Activated CD4-positive, CD25-positive, alpha-beta regulatory T cell treated with anti-CD3 and anti-CD28 coated beads, Interleukin-2, amount 50 U/mL, for 72 hours (primary cell): Measurements from ENCODE around the gene DAPK3.
"Not testable (repeated sequence)": the region's sequence is repeated elsewhere in the genome, so short reads cannot be mapped to it uniquely, and the experiment has no call there.

Experiments used
- DNase-seq: peaks from one replicate; pipeline ENCODE4 v3.0.0; 2021

Gene DAPK3

DNA sequence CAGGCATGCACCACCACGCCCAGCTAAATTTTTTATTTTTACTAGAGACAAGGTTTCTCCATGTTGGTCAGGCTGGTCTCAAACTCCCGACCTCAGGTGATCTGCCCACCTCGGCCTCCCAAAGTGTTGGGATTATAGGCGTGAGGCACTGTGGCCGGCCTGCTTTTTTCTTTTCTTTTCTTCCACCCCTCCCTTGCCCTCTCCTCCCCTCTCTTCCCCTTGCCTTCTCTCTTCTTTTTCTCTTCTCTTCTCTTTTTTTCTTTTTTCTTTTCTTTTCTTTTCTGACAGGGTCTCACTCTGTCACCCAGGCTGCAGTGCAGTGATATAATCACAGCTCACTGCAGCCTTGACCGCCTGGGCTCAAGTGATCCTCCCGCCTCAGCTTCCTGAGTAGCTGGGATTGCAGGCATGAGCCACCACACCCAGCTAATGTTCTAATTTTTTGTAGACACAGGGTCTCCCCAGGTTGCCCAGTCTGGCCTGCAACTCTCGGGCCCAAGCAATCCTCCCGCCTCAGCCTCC lies 18.1 kb downstream of the DAPK3 start:
- not testable (repeated sequence) for DNase-seq

DNA sequence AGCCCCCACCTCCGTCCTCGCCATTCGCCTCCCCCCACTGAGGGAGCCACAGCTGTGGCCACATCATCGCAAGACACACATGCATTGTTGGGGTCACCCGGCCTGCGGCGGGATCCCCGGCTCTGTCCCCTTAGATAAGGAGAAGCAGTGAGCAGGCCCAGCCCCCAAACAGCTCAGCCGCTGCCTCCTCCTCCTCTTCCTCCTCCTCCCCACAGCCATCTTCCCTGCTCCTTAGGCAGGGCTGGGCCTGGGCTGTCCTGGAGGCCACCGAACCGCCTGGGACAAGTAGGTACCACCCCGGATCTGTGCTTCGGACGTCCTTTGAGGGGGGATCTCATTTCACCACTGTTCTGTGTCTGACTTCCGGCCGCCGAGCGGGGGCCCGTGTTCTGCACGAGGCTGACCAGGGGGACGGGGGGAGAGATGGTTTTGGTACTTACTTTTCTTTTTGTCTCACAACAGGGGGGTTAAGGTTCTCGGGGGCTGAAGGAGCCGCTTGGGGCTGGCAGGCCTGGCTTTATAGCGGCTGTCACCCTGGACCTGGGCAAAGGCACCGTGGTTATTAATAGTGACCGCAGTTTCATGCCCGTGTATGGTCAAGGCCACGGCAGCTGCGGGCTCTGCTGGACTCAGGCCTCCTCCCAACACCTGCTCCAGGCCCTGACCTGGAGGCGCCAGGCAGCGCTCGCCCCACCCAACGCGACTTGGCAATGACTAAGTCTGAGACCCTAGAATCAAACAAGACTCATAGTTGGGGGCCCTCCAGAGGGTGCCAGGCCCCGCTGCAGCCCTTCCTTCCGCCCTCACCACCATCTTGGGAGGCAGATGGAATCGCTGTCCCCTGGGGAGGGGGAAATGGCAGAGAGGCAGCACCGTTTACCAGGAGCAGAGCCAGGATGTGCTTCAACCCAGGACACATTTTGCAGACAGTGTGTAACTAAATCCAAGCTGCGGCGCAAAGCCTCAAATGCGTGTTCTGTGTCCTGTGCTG lies 19.7 kb downstream of the DAPK3 start:
- no peak for DNase-seq

DNA sequence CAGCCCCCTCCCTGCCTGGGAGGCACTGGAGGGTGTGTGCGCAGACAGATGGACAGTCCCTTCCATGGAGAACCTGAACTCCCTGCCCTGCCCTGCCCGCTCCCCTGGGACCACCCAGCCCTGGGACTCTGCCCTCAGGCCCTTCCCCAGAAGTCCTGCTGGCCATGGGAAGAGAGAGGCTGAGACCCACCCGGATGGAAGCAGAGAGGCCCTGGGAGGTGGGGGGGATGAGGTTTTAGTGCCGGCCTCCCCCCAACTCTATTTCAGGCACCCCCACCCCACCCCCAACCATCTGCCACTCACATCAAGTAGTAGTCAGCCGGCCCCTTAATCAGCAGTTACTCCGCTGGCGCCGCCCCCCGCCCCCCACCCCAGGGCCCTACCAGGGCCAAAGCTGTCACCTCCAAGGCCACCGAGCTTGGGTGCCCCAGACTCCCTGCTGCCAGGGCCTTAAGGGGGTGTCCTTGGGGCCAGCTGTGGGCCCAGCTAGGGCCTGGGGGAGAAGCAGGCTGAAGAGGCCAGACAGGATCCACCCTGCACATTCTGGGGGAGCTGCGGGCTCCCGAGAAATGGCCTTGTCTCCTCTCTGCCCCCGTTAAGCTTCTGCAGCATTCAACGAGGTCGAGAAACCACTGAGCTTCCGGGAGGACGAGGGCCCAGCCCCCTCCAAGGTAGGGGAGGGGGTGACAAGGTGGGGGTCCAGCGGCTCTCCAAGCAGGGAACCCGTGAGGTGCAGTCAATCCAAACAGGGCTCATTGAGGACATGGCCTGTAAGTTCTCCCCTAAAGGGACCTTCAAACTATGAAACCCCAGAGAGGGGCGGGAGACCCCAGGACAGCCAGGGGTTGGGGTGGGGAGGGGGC lies 20.7 kb downstream of the DAPK3 start:
- DNase-seq, result no peak

DNA sequence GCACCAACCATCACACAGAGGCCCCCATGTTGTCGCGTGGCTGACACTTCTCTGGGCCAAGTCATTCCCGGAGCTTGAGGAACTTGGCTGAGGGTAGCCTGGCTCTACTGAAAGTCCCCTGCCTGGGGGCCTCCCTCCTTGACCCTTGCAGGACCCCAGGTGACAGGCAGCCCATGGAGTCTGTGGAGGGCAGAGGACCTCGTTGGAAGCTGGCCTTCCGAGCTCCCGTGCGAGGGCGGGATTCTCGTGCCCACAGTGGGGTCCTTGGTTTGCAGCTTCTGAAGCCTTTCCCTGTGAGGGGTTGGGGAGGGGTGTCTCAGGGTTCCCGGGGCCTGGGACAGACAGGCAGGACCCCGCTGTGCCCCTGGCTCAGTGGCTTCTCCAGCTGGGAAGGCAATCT lies 21.6 kb downstream of the DAPK3 start:
- DNase-seq, result no peak

DNA sequence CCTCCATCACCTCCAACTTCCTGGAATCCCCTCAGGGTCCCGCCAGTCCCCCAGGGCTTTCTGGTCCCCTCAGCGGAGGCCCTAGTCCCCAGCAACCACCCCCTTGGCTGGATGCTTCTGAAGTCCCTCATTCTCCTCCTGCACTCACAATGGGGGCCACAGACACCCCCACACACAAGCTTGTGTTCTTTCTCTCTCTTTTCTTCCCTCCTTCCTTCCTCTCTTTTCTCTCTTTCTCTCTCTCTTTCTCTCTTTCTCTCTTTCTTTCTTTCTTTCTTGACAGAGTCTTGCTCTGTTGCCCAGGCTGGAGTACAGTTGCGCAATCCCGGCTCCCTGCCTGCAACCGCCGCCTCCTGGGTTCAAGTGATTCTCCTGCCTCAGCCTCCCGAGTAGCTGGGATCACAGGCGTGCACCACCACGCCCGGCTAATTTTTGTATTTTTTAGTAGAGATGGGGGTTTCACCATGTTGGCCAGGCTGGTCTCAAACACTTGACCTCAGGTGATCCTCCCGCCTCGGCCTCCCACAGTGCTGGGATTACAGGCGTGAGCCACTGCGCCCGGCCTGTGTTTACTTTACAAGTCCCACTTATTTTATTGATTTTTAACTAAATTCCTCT lies 23.5 kb downstream of the DAPK3 start:
- DNase-seq, result not testable (repeated sequence)

DNA sequence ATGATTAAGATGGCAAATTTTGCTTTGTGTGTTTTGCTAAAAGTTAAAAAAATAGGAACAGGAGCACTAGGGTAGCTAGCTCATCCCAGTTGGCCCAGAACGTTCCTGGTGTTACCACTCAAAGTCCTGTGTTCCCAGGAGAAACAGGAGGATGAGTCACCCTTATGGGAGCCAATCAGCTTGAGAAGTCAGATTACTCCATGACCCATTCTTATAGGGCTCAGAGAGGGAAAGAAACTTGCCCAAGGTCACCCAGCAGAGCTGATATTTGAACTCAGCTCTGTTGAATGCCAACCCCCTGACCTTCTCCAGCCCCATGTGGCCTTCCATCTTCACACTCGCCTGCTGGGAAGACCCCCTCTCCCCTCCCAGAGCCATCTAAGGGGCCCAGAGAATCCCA lies 25.1 kb downstream of the DAPK3 start:
- no peak for DNase-seq

DNA sequence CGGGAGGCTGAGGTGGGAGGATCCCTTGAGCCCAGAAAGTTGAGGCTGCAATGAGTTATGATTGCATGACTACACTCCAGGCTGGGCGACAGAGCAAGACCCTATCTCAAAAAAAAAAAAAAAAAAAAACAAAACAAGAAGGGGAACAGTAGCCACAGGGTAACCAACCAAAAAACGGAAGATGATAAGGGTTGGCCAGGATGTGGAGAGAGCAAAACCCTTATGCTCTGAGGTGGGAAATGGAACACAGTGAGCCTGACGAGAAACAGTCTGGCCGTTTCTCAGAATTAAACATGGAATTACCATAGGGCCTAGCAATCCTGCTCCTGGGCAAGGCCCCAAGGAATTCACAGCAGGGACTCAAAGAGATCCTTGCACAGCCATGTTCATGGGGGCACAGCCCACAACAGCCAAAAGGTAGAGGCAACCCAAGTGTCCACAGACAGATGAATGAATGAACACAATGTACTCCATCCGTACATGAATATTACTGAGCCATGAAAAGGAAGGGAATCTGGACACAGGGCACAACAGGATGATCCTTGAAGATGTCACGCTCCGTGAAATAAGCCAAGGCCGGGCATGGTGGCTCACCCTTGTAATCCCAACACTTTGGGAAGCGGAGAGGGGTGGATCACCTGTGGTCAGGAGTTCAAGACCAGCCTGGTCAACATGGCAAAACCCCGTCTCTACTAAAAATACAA lies 26.7 kb downstream of the DAPK3 start:
- no peak for DNase-seq

DNA sequence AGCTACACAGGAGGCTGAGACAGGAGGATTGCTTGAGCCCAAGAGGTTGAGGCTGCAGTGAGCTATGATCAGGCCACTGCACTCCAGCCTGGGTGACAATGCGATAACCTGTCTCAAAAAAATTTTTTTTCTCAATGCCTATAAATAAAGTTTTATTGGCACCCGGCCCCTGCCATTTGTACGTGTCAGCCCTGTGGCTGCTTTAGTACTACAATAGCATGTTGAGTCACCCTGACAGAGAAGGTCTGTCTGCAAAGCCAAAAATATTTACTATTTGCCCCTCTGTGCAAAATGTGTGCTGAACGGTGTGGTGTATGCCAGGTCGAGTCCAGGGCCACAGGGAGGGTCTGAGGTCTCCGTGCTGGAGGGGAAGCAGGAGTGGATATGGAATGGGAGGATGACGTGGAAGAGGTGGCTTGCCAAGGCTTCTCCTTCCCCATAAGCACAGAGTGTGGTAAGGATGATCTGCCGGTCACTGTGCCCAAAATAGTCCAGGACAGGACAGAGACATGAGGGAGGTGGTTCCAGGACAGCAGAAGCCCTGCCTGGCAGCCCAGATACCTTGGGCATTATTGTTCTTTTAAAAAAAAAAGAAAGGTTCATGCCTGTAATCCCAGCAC lies 28.0 kb downstream of the DAPK3 start:
- DNase-seq, result no peak

DNA sequence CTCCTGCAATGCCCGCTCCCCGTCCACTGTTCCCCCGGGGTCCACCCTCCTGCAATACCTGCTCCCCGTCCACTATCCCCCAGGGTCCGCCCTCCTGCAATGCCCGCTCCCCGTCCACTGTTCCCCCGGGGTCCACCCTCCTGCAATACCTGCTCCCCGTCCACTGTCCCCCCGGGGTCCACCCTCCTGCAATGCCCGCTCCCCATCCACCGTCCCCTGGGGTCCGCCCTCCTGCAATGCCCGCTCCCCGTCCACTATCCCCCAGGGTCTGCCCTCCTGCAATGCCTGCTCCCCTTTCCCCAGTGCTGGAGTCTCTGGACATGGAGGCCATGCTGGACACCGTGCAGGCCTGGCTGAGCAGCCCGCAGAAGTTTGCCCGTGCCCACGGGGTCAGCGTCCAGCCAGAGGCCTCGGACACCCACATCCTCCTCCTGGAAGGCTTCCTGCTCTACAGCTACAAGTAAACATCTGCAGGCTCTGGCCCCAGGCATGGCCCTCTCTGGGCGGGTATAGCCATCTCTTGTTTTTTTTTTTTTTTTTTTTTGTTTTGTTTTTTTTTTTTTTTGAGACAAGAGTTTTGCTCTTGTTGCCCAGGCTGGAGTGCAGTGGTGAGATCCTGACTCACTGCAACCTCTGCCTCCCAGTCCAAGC lies 32.5 kb downstream of the DAPK3 start:
- not testable (repeated sequence) for DNase-seq

DNA sequence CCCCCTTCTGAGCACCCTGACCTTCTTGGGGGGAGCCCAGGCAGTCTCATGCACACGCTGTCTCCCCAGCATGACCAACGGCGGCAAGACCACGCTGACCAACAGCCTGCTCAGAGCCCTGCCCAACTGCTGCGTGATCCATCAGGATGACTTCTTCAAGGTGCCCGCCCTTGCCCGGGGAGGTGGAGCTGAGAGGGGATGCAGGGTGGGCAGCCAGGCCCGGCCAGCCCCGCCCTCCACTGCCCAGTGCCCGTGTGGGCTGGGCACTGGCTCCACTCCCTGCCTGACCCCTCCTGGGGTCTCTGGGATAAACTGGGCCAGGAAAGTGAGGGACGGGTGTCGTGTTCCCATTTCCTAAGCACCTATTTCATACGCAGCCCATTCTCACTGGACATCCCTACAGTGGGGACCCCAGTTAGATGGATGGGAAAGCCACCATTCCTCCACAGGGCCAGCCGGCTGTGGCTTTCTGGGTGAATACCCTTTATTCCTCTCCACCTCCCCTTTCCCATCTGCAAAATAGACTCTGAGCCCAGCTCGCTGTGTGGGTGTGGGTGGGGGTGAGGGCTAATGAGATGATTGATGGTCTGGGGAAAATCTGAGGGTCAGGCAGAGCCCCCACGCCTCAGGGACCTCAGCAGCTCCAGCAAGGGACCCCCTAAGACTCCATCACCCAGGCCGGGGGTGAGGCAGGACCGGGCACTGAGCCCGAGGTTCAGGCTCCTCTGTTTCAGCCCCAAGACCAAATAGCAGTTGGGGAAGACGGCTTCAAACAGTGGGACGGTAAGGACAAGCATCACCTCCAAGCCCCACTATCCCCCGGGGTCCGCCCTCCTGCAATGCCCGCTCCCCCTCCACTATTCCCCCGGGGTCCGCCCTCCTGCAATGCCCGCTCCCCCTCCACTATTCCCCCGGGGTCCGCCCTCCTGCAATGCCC lies 34.1 kb downstream of the DAPK3 start:
- no peak for DNase-seq

DNA sequence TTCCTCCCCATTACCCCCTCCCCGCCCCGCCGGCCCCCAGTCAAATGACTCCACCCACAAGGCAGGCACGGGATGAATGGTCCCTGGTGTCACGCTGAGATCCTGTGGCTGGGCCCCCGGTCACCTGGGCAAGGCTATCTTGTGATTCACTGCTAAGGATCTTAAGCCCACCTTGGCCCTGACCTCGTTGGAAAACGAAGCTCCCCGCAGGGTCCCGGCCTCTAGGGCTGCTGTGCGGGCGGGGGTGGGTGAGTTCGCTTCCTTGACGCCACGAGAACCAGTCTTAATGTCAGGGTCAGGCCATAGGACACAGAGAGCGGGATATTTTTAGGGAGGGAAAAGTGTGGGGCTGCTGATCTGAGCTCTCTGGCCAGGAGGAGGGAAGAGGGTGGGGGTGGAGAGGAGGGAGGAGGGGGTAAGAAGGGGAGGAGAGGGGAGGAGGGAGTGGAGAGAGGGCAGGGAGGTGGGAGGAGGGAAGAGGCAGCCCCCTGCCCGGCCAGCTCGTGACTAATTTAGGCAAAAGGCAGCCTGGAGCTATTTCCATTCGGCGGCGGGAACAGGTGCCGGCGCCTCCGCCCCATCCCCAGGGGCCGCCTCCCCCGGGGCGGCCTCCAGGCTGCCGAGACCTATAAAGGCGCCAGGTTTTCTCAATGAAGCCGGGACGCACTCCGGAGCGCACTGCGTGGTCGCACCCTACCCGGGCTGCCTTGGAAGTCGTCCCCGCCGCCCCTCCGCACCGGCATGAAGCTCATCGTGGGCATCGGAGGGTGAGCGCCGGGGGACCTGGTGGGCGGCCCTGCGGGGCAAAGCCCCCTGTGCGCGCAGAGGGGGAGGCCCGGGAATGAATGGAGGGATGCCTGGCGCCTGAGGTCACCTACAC lies 37.7 kb downstream of the DAPK3 start, which contains the start of gene NMRK2:
TSS of gene NMRK2 (plus strand) at position 139 of the 880 bp plus-strand sequence. CDS start at position 742, 603 bp downstream.
- DNase-seq, result no peak

DNA sequence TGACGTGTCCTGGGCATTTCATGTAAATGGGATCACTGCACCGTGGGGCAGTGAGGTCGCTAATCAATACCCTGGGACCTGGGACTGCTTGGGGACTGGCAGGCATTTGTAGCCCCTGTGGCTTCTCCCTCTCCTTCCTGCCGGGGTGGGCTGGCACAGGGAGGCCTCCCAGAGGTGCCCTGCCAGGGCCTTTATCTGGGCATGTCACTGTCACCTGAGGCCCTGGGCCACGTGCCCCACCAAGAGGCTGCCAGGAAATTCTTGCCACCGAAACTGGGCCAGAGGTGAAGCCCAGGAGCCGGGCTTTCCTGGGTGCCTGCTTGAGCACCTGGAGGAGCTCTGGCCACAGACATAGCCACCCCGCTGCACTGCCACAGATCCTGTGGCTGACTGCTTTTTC lies 39.9 kb downstream of the DAPK3 start:
- no peak for DNase-seq

DNA sequence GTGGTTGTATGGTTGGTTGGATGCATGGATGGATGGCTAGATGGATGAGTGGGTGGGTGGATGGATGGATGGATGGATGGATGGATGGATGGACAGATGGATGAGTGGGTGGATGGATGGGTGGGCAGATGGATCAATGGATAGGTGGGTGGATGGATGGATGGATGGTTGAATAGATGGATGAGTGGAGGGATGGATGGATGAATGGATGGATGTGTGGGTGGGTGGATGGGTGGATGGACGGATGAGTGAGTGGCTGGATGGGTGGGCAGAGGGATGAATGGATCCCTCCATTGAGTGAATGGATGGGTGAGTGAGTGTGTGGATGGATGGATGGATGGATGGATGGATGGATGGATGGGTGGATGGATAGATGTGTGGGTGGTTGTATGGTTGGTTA lies 47.0 kb downstream of the DAPK3 start:
- no peak for DNase-seq

DNA sequence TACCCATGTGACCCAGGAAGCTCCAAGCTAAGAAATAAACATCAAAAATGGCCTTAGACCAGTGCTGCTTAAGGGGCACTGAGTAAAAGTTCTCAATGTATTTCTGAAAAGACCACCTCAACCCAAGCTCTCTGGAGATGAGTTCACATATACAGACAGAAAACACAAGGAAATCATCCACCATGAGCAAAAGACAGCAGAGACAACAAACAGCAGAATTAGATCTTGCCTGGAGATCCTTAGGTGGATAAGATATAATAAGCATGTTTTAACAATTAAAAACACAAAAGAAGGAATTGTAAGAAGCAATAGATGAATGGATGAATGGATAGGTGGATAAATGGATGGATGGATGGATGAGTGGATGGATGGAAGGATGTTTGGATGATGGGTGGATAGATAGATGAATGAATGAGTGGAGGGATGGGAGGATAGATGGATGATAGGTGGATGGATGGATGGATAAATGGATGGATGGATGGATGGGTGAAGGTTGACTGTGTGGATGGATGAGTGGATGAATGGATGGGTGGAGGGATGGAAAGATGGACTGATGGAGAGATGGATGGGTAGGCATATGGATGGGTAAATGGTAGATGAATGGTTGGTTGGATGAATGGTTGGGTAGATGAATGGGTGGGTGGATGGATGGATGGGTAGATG lies 47.7 kb downstream of the DAPK3 start:
- DNase-seq, result no peak

DNA sequence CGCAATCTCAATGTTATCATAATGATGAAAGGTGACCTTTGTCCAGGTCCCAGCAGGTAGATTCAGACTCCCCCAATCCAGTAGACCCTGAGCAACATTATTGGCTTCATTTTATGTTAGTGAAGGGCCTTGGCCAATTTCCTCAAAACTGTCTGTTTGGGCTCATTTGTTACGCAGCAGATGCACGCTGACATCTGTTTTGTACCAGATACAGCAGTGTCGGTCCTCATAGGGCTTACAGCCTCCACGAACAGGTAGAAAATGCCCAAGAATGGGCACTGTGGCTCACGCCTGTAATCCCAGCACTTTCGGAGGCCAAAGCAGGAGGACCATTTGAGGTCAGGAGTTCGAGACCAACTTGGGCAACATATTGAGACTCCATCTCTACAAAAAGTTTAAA lies 51.1 kb downstream of the DAPK3 start:
- DNase-seq, result no peak

DNA sequence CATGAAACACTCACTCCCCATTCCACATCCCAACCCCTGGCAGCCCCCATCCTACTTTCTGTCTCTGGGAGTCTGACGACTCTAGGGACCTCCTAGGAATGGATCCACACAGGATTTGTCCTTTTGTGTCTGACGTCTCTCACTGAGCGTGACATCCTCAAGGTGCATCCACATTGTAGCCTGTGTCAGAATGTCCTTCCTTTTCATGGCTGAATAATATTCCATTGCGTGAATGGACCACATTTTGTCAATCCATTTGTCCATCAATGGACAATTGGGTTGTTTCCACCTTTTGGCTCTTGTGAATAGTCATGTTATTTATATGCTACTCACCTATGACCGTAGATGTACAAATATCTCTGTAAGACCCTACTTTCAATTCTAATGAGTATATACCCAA lies 54.9 kb downstream of the DAPK3 start:
- DNase-seq, result no peak

DNA sequence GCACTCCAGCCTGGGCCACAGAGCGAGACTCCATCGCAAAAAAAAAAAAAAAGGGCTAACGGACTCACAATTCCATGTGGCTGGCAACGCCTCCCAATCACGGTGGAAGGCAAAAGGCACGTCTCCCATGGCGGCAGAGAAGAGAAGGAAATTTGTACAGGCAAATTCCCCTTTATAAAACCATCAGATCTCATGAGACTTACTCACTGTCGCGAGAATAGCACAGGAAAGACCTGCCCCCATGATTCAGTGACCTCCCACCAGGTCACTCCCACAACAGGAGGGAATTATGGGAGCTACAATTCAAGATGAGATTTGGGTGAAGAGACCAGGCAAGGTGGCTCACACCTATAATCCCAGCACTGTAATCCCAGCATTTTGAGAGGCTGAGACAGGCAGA lies 56.7 kb downstream of the DAPK3 start:
- DNase-seq, result no peak

DNA sequence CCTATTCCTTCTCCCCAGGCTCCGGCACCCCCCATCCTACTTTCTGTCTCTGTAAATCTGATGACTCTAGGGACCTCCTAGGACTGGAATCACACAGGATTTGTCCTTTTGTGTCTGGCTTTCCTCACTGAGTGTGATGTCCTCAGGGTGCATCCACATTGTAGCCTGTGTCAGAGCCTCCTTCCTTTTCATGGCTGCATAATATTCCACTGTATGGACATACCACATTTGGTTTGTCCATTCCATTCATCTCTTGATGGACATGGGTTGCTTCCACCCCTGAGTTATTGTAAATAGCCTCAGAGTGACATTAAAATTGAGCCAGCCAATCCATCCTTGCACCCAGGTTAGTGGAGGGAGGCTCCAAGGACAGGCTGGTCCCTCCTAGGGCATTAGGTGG lies 60.8 kb downstream of the DAPK3 start:
- no peak for DNase-seq
